Measurements from ENCODE around the gene FIGNL2. TPM values are rescaled to one million over a fixed set of nuclear protein-coding genes. Genes with fewer than 3 reads are reported as not detected.

FIGNL2 gene
- total and polyA plus RNA-seq, 10 donors, result 0.20 to 3.0 (median 1.4) TPM

- Histone ChIP-seq H3K4me1 (peaks cover 0 to 49% (median 22%) of the 10 kb centered on the region in 6 donors), H3K27ac (peak overlapping the region in 3 of 8 donors; percentile 2 to 50 (median 28)), H3K9me3 (no peaks in the 10 kb centered on the region), H3K4me3 (no peak overlapping the region), H3K36me3 (no peaks in the 10 kb centered on the region), H3K27me3 (replicated peaks in 1 of 7) (peaks cover 0 to 4% (median 0%) of the 10 kb centered on the region in 7 donors)
- TF ChIP-seq CTCF (IDR thresholded peaks at IDR 0.05 in 8 of 11, conservative IDR thresholded peaks at IDR 0.05 in 3 of 11) (no peak), POLR2A (IDR thresholded peaks at IDR 0.05) (no peak), POLR2AphosphoS5 (IDR thresholded peaks at IDR 0.05) (no peak)
- WGBS, 5 donors, result 82 to 93% (median 91%) methylated on average over 7 to 8 of the region's 8 CpGs
- intact Hi-C loops (cut with DNase I; ENCODE audit: low total_unique reads), result loop anchor here (2.0 kb wide), 1 partner anchor 85 kb away; no protein-coding TSS in a partner anchor
- DNase-seq, result peak; percentile 63
Observed at GRCh38 chr12:51895378-51896135, 47.0 kb upstream of the FIGNL2 start.

- Histone ChIP-seq H3K27me3 (replicated peaks in 1 of 7) (peaks cover 0 to 4% (median 0%) of the 10 kb centered on the region in 7 donors), H3K4me1 (peaks cover 0 to 43% (median 19%) of the 10 kb centered on the region in 6 donors), H3K9me3 (no peaks in the 10 kb centered on the region), H3K27ac (no peak overlapping the region), H3K36me3 (no peaks in the 10 kb centered on the region), H3K4me3 (no peak overlapping the region)
- 74 to 88% (median 78%) methylated on average over 6 of the region's 6 CpGs for WGBS, 5 donors
- no peak for DNase-seq
- intact Hi-C loops (cut with DNase I; ENCODE audit: low total_unique reads), result no loop called here
- no peak for TF ChIP-seq POLR2A (IDR thresholded peaks at IDR 0.05)
- TF ChIP-seq POLR2AphosphoS5 (IDR thresholded peaks at IDR 0.05), result no peak
- TF ChIP-seq CTCF (IDR thresholded peaks at IDR 0.05 in 8 of 11, conservative IDR thresholded peaks at IDR 0.05 in 3 of 11), result no peak
Observed at GRCh38 chr12:51893786-51894185, 45.3 kb upstream of the FIGNL2 start.

GRCh38 chr12:51891843-51892242, 43.3 kb upstream of the FIGNL2 start:
- Histone ChIP-seq H3K9me3 (no peaks in the 10 kb centered on the region), H3K36me3 (no peaks in the 10 kb centered on the region), H3K4me3 (no peak overlapping the region), H3K27ac (no peak overlapping the region), H3K27me3 (replicated peaks in 1 of 7) (peaks cover 0 to 3% (median 0%) of the 10 kb centered on the region in 7 donors), H3K4me1 (peaks cover 2 to 41% (median 18%) of the 10 kb centered on the region in 6 donors)
- DNase-seq, result no peak
- intact Hi-C loops (cut with DNase I; ENCODE audit: low total_unique reads), result no loop called here
- TF ChIP-seq POLR2AphosphoS5 (IDR thresholded peaks at IDR 0.05), result no peak
- peak in 8 of 11 experiments; percentile 13 to 56 (median 38) for TF ChIP-seq CTCF (IDR thresholded peaks at IDR 0.05 in 8 of 11, conservative IDR thresholded peaks at IDR 0.05 in 3 of 11)

- intact Hi-C loops (cut with DNase I; ENCODE audit: low total_unique reads), result no loop called here
- H3K27ac ChIP-seq, result no peak overlapping the region
- whole genome bisulfite sequencing, 5 donors, result 84 to 92% (median 87%) methylated on average over 15 to 22 of the region's 22 CpGs
- no peaks in the 10 kb centered on the region for H3K9me3 ChIP-seq
- no peaks in the 10 kb centered on the region for H3K27me3 ChIP-seq (replicated peaks in 1 of 7)
- DNase-seq, result no peak
- no peak overlapping the region for H3K4me3 ChIP-seq
- H3K4me1 ChIP-seq, result peaks cover 3 to 42% (median 26%) of the 10 kb centered on the region in 6 donors
- TF ChIP-seq POLR2AphosphoS5 (IDR thresholded peaks at IDR 0.05) (no peak), POLR2A (IDR thresholded peaks at IDR 0.05) (no peak), CTCF (IDR thresholded peaks at IDR 0.05 in 8 of 11, conservative IDR thresholded peaks at IDR 0.05 in 3 of 11) (no peak)
- no peaks in the 10 kb centered on the region for H3K36me3 ChIP-seq
Observed at GRCh38 chr12:51890511-51891171, 42.1 kb upstream of the FIGNL2 start.

All from spleen (tissue), 11 donors.